Measurements from ENCODE around the gene ELOVL1.

ELOVL1 gene

GRCh38 chr1:43317817-43318471 lies 49.9 kb downstream of the ELOVL1 start:
- no peaks in the 10 kb centered on the region for H3K4me1 ChIP-seq (ENCODE audit: insufficient read depth, low read length)
- peaks cover 5% of the 10 kb centered on the region; the same call in 1 of the 2 replicates for H3K36me3 ChIP-seq (ENCODE audit: insufficient read depth, low read length)
- no peak overlapping the region for H3K9ac ChIP-seq (ENCODE audit: low read depth, low read length)
- H3K9me3 ChIP-seq (ENCODE audit: control insufficient read depth, insufficient read depth, low read length): no peaks in the 10 kb centered on the region

- Histone ChIP-seq H3K4me1 (ENCODE audit: insufficient read depth, low read length) (no peaks in the 10 kb centered on the region), H3K9ac (ENCODE audit: low read depth, low read length) (no peak overlapping the region), H3K36me3 (ENCODE audit: insufficient read depth, low read length) (peaks cover 5% of the 10 kb centered on the region; the same call in 1 of the 2 replicates), H3K9me3 (ENCODE audit: control insufficient read depth, insufficient read depth, low read length) (no peaks in the 10 kb centered on the region)
Observed at GRCh38 chr1:43316738-43317520, 50.9 kb downstream of the ELOVL1 start.

GRCh38 chr1:43315963-43316737 lies 51.7 kb downstream of the ELOVL1 start:
- no peaks in the 10 kb centered on the region for H3K9me3 ChIP-seq (ENCODE audit: control insufficient read depth, insufficient read depth, low read length)
- peaks cover 5% of the 10 kb centered on the region; the same call in 1 of the 2 replicates for H3K36me3 ChIP-seq (ENCODE audit: insufficient read depth, low read length)
- H3K4me1 ChIP-seq (ENCODE audit: insufficient read depth, low read length): no peaks in the 10 kb centered on the region
- H3K9ac ChIP-seq (ENCODE audit: low read depth, low read length): no peak overlapping the region

- Histone ChIP-seq H3K9me3 (ENCODE audit: control insufficient read depth, insufficient read depth, low read length) (no peaks in the 10 kb centered on the region), H3K36me3 (ENCODE audit: insufficient read depth, low read length) (peaks cover 5% of the 10 kb centered on the region; the same call in 1 of the 2 replicates), H3K9ac (ENCODE audit: low read depth, low read length) (no peak overlapping the region), H3K4me1 (ENCODE audit: insufficient read depth, low read length) (no peaks in the 10 kb centered on the region)
Observed at GRCh38 chr1:43315481-43315880, 52.3 kb downstream of the ELOVL1 start.

GRCh38 chr1:43314233-43314632 lies 53.6 kb downstream of the ELOVL1 start:
- Histone ChIP-seq H3K4me1 (ENCODE audit: insufficient read depth, low read length) (no peaks in the 10 kb centered on the region), H3K9ac (ENCODE audit: low read depth, low read length) (no peak overlapping the region), H3K9me3 (ENCODE audit: control insufficient read depth, insufficient read depth, low read length) (no peaks in the 10 kb centered on the region), H3K36me3 (ENCODE audit: insufficient read depth, low read length) (peaks cover 5% of the 10 kb centered on the region; the same call in 1 of the 2 replicates)

- Histone ChIP-seq H3K36me3 (ENCODE audit: insufficient read depth, low read length) (peaks cover 5% of the 10 kb centered on the region; the same call in 1 of the 2 replicates), H3K9me3 (ENCODE audit: control insufficient read depth, insufficient read depth, low read length) (no peaks in the 10 kb centered on the region), H3K4me1 (ENCODE audit: insufficient read depth, low read length) (no peaks in the 10 kb centered on the region), H3K9ac (ENCODE audit: low read depth, low read length) (no peak overlapping the region)
Observed at GRCh38 chr1:43313771-43314170, 54.0 kb downstream of the ELOVL1 start.
